Measurements from ENCODE around the gene SOCS3.

SOCS3 gene, protein sequence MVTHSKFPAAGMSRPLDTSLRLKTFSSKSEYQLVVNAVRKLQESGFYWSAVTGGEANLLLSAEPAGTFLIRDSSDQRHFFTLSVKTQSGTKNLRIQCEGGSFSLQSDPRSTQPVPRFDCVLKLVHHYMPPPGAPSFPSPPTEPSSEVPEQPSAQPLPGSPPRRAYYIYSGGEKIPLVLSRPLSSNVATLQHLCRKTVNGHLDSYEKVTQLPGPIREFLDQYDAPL

DNA sequence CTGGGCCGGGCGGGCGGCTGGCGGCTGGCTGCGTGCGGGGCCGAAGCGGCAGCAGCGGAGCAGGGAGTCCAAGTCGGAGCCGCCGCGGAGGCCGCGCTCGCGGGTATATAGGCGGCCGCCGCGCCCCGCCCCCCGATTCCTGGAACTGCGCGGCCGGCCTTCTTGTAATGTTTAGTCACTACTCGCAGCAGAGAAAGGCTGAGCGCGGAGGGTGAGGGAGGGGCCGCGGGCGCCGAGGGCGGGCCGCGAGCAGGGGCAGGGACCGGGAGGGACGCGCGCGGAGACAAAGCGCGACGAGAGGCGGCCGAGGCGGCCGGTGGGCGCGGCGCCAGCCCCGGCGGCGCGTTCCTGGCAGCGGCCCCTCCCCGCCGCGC, at the start of gene SOCS3:
SOCS3 (minus strand) TSS at position 81 of the 374 bp plus-strand sequence. CDS start 982 bp downstream, outside the sequence.
- TF ChIP-seq GATA3 (IDR thresholded peaks at IDR 0.05; ENCODE audit: low read depth, low read length) (no peak), GATA2 (IDR thresholded peaks at IDR 0.05; ENCODE audit: low read depth, low read length) (no peak)

DNA sequence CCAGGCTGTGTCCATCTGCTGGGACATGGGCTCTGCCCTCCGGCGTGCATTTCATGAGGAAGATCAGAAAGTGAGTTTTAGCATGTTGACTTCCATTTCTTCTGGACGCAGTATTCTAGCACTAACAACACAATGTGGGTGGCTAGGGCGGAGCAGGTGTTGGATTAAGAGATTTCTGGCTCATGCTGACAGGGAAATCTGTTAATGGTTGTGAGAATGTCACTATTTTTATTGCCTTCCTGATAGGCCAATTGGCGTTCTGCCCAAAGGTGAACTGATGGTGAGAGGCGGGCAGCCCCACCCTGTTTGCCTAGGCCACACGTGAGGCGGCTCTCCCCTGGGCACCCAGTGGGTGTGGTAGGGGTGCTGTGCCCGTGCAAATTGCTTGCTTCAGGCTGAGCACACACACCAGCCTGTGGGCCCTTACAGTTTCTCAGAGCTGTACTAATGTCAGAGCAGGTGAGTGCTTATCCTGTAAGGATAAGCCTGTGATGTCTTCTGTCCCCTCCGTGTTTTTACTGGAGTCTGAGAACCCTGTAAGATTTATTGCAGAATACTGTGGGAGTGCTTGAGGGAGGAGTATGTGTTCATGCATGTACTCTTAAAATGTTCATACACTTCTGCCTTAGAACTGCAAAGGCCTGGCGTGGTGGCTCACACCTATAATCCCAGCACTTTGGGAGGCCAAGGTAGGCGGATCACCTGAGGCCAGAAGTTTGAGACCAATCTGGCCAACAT, 49.5 kb upstream of the SOCS3 start:
- no peak for TF ChIP-seq GATA2 (IDR thresholded peaks at IDR 0.05; ENCODE audit: low read depth, low read length)
- TF ChIP-seq GATA3 (IDR thresholded peaks at IDR 0.05; ENCODE audit: low read depth, low read length) = no peak

DNA sequence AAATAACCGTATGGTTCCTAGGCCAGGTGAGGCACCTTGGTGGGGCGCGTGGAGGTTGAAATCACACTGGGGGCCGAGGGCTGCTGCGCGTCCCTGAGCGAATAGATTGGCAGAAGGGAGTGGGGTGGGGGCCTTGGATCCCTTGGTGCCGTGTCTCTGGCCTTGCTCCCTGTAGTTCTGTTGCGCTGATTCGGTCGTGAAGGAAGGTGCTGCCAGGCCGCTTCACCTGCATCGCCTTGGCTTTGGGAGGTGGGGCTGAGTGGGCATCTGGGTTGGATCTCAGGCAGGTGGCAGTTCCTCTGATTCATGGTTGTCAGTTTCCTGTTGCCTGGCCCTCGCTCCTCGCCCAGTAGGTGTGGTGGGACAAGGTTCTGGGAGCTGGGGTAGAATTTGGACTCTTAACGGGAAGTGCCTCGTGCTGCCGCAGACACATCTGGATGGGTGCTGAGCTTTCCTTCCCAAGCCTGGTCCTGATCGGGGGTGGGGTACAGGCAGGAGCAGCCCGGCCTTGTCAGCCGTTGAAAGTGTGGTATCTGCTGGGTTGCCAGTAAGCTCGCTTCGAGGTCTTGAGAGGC, 48.7 kb upstream of the SOCS3 start:
- no peak for TF ChIP-seq GATA2 (IDR thresholded peaks at IDR 0.05; ENCODE audit: low read depth, low read length)
- no peak for TF ChIP-seq GATA3 (IDR thresholded peaks at IDR 0.05; ENCODE audit: low read depth, low read length)

DNA sequence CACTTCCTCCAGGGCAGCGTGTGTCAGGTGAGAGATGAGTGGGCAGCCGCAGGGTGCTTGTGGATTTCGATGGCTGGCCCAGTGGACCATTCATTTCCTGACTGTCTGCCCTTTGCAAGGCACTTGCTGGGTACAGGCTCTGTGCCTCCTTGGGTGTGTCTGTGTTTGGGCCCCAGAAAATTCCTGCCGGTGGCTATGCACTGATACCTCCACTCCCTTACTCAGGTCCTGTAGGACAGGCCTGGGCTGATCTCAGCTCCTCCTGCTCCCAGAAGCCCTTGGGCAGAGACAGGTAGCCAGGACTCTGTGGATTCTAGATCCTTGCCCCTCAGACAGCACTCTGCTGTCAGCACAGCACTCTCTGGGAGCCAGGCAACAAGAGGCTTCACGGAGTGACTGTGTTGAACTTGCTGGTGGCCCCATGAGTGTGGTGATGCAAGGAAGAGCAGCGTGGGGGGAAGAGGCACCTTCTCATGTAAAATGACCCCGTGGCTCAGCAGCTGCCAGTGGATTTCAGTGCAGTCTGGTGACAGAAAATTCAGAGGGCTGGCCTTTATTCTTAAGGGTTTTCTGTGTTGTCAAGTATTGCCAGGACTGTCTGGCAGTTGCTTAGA, 47.6 kb upstream of the SOCS3 start:
- no peak for TF ChIP-seq GATA3 (IDR thresholded peaks at IDR 0.05; ENCODE audit: low read depth, low read length)
- TF ChIP-seq GATA2 (IDR thresholded peaks at IDR 0.05; ENCODE audit: low read depth, low read length) = no peak

DNA sequence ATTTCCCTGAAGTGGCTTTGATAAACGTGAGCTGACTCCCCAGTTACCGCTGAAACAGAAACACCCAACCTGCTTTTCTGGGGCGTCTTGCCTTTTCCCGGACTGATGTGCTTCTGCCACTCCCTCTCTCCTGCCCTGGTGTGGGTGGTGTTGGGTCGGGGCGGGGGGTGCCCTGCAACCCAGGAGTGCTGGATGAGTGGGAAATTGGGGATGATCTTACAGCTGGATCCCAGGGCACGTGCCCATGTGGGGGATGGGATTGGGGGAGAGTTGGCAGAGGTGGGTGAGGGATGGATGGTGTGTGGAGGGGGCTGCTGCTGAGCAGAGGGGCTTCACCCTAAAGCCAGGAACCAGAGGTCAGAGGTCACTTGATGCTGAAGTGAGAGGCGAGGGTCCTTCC, 47.0 kb upstream of the SOCS3 start:
- TF ChIP-seq GATA3 (IDR thresholded peaks at IDR 0.05; ENCODE audit: low read depth, low read length) = no peak
- no peak for TF ChIP-seq GATA2 (IDR thresholded peaks at IDR 0.05; ENCODE audit: low read depth, low read length)

DNA sequence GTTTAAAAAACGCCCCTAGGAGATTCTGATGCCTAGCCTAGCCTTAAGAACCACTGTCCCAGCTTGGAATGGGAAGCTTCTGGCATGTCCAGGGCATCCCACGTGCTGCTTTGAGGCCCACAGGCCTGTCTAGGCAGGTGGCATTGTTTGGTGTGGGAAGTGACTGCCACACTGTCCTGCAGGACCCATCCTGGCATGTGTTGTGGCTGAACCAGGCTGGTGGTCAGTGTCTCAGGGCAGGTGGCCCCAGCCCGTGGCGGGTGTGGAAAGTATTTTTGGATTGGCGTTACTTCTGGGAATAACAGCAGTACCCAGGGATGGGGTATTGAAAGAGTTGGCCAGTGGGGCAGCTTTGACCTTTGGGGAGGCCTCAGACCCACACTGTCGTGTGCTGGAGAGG, 46.5 kb upstream of the SOCS3 start:
- TF ChIP-seq GATA2 (IDR thresholded peaks at IDR 0.05; ENCODE audit: low read depth, low read length) = no peak
- TF ChIP-seq GATA3 (IDR thresholded peaks at IDR 0.05; ENCODE audit: low read depth, low read length) = no peak

DNA sequence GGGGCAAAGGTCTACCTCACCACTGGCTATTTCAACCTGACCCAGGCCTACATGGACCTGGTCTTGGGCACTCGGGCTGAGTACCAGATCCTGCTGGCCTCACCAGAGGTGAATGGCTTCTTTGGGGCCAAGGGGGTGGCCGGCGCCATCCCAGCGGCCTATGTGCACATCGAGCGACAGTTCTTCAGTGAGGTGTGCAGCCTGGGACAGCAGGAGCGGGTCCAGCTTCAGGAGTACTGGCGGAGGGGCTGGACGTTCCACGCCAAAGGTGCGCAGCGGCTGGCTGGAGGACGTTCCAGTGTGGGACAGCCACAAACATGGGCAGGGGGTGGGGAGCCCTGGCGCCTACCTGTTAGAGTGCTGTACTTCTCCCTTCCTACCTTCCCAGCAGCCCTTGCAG, 43.9 kb upstream of the SOCS3 start:
- TF ChIP-seq GATA2 (IDR thresholded peaks at IDR 0.05; ENCODE audit: low read depth, low read length) (no peak), GATA3 (IDR thresholded peaks at IDR 0.05; ENCODE audit: low read depth, low read length) (no peak)

DNA sequence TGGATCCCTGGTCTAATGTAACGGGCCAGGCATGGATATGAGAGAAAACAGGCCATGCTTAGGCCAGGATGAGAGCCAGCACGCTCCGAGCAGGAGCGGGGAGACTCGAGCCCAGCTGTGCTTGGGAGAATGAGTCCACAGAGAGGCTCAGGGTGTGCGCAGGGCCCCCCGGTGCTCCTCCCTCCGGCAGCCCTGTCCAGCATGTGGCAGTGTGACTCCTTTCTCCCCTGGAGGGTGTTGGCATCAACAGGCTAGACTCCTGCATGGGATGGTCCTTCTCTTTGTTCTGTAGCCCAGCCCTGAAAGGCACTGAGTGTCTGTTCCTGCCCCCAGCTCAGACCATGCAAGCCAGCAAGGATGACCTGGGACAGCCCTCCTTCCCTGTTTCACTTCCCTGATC, 42.0 kb upstream of the SOCS3 start:
- TF ChIP-seq GATA3 (IDR thresholded peaks at IDR 0.05; ENCODE audit: low read depth, low read length) (no peak), GATA2 (IDR thresholded peaks at IDR 0.05; ENCODE audit: low read depth, low read length) (no peak)

DNA sequence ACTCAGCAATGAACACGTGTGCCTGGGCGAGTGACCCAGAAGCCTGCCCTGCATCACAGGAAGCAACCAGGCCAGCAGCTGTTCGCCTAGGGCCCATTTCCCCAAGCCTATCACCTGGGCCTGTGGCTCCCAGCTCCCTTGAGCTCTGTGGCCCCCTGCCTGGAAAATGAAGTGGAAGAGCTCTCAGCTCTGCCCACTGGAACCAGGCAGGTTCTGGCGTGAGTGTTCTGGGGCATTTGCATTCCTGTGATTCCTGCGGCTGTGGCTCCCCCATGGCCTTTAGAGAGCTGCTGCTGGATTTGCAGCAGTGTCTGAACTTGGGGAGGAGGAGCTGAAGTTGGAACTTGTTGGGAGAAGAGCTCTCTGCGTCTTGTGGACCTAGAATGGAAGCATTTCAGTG, 41.4 kb upstream of the SOCS3 start:
- TF ChIP-seq GATA3 (IDR thresholded peaks at IDR 0.05; ENCODE audit: low read depth, low read length) (no peak), GATA2 (IDR thresholded peaks at IDR 0.05; ENCODE audit: low read depth, low read length) (no peak)

DNA sequence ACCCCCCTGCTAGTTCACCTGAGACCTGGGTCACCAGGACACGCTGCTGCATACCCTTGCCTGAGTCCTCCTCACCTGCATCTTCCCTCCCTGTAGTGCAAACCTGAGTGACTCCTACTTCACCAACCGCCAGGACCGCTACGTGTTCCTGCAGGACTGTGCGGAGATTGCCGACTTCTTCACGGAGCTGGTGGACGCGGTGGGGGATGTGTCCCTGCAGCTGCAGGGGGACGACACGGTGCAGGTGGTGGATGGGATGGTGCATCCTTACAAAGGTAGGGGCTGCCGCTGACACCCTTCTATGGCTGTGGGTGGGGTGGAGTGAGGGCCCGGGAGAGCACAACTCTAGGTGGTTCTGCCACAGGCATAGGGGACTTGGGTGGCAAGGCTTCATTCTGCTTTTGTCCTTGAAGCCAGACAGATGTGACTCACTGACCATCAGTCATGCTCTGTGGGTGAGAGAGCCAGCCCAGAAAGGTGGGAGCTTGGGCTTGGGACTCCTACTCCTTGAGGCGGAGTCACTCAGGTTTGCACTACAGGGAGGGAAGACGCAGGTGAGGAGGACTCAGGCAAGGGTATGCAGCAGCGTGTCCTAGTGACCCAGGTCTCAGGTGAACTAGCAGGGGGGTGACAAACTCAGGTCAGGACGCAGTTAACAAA, 40.8 kb upstream of the SOCS3 start:
- TF ChIP-seq GATA3 (IDR thresholded peaks at IDR 0.05; ENCODE audit: low read depth, low read length) (no peak), GATA2 (IDR thresholded peaks at IDR 0.05; ENCODE audit: low read depth, low read length) (no peak)

DNA sequence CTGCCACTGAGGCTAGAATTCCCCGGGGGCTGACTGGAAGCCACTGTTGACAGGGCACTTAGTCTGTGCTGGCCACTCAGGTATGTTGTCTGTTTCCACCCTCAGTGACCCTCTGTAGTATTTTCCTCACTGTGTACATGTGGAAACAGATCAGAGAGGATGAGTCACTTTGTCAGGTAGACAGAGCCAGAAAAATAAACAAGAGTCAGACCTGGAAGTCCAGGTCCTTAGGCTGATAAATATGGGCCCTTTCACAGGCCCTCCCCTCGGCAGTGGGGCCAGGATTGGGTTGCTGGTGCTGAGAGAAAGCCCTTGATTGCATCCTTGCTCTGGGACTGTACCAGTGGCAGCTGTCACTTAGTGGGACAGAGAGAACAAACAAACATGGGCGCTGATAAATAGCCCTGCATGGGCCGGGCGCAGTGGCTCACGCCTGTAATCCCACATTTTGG, 39.8 kb upstream of the SOCS3 start:
- TF ChIP-seq GATA2 (IDR thresholded peaks at IDR 0.05; ENCODE audit: low read depth, low read length) = no peak
- no peak for TF ChIP-seq GATA3 (IDR thresholded peaks at IDR 0.05; ENCODE audit: low read depth, low read length)

DNA sequence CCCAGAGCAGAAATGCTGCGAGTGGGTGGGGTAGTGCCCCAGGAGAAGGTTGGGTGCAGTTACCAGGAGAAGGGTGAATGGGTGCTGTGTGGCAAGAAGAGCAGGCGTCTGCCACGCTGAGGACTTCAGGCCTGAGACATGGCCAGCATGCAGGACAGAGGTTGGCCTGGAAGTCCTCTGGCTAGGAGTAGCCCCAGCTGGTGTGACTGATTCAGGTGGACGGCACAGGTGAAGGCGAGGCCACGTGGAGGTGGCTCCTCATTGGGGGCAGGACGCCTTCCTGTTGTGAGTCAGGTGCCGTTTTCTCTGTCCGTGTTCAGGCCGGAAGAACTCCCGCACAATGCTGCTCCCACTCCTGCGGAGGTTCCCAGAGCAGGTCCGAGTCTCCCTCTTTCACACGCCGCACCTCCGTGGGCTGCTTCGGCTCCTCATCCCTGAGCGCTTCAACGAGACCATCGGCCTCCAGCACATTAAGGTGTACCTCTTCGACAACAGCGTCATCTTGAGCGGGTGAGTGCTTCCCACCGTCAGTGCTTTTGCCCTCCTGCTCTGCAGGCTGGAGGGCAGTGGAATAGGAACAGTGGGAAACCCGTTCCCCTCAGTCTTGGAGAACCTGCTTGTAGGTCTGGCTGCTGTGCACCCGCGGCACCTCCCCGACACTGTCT, 39.3 kb upstream of the SOCS3 start:
- TF ChIP-seq GATA2 (IDR thresholded peaks at IDR 0.05; ENCODE audit: low read depth, low read length) (no peak), GATA3 (IDR thresholded peaks at IDR 0.05; ENCODE audit: low read depth, low read length) (no peak)

DNA sequence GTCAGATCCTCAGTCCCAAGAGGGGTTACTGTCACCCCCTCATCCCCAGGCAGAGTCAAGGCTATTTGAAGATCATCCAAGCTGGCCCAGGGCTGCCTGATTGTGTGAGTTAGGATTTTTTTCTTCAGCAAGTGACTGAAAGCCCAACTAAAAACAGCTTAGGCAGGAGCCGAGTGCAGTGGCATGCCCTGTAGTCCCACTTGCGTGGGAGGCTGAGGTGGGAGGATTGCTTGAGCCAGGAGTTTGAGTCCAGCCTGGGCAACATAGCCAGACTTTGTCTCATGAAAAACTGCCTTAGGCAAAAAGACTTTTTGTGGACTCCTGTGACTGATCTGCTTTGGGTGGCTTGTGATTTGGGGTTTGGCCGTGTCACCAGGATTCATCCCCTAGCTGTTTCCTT, 38.5 kb upstream of the SOCS3 start:
- TF ChIP-seq GATA3 (IDR thresholded peaks at IDR 0.05; ENCODE audit: low read depth, low read length) (no peak), GATA2 (IDR thresholded peaks at IDR 0.05; ENCODE audit: low read depth, low read length) (no peak)

All from SH-SY5Y (cell line).